ENCODE results near the gene PRRX2.
"Not testable (repeated sequence)": the region's sequence is repeated elsewhere in the genome, so short reads cannot be mapped to it uniquely, and the experiment has no call there.

PRRX2 gene

DNA sequence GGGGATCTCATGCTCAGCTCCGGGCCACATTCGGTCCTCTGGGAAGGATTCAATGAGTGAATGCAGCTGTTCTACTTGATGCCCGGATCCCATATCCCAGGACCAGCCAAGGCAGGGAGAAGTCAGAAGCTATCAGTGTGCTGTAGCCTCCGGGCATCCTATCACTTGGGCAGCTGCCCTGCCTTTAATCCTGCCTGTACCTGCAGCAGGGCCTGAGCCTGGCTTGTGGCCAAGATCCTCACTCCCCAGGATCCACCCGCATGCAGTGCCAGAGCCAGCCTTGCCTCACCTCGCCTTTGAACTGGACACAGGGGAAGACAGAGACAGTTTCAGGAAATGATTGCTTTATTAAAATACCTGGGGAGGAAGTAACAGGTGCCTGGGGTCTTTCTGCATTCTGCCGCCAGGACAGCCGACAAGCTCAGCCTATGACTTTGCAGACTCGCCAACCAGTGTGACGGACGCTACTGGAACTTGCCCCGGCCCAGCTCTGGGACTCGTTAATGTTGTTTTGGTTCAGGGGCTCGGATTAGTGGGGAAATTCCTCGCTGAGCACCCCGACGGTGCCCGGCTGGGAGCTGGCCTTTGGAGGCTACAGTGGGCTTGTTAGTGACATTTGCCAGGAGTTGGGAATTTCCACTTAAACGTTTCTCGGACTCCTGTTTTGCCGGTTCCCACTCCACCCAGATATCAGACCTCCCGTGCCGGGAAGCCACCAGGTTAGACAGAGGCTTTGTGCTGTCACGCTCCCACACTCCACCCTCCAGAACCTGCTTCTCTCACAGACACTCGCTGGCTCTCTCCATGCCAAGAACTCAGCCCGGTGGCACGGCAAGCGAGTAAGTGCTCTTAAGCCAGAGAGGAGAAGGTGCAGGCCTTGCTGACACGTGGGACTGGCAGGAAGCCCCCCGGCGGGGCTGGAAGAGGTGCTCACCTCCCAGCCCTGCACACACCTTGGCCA, 86.7 kb downstream of the PRRX2 start:
- in situ Hi-C loops (cut with MboI; ENCODE audit: low sequenced_read_pairs): no loop called here

GRCh38 chr9:129752900-129753729, 87.7 kb downstream of the PRRX2 start, which contains the start of gene PTGES:
Gene PTGES, minus strand, starts transcription at chr9:129753042. Its CDS starts 30 bp downstream, at chr9:129753012.
- in situ Hi-C loops (cut with MboI; ENCODE audit: low sequenced_read_pairs): no loop called here

GRCh38 chr9:129755151-129755550, 89.7 kb downstream of the PRRX2 start:
- in situ Hi-C loops (cut with MboI; ENCODE audit: low sequenced_read_pairs): no loop called here

- in situ Hi-C loops (cut with MboI; ENCODE audit: low sequenced_read_pairs): no loop called here
Measured at GRCh38 chr9:129756191-129756590, 90.7 kb downstream of the PRRX2 start.

- in situ Hi-C loops (cut with MboI; ENCODE audit: low sequenced_read_pairs): no loop called here
Measured at GRCh38 chr9:129757045-129757444, 91.6 kb downstream of the PRRX2 start.

DNA sequence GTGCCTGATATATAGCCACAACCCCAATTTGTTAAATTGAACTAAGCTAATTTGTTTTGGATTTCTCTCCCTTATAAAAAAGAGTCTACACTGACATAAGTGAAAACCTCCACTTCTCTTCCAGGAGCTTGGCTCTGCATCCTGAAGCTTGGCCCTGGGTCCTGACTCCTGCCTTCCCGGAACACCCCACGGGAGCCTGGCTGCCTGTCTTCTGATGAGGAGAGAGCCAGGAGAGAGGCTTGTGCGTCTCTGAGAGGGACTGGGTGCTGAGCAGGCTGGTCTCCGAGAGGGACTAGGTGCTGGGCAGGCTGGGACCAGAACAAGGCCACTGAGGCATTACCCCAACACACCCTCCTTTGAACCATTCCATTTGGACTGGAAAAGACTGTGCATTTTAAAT, 93.9 kb downstream of the PRRX2 start:
- in situ Hi-C loops (cut with MboI; ENCODE audit: low sequenced_read_pairs): no loop called here

- in situ Hi-C loops (cut with MboI; ENCODE audit: low sequenced_read_pairs): no loop called here
Measured at GRCh38 chr9:129759804-129760502, 94.5 kb downstream of the PRRX2 start.

DNA sequence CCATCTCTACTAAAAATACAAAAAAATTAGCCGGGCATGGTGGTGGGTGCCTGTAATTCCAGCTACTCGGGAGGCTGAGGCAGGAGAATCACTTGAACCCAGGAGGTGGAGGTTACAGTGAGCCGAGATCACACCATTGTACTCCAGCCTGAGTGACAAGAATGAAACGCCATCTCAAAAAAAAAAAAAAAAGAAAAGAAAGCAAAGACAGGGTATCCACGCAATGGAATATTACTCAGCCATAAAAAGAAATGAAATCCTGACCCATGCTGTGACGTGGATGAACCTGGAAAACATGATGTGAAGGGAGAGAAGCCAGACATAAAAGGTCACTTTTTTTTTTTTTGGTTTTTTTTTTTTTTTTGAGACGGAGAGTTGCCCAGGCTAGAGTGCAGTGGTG, 95.3 kb downstream of the PRRX2 start:
- in situ Hi-C loops (cut with MboI; ENCODE audit: low sequenced_read_pairs): not testable (repeated sequence)

GRCh38 chr9:129761293-129761900, 96.0 kb downstream of the PRRX2 start:
- in situ Hi-C loops (cut with MboI; ENCODE audit: low sequenced_read_pairs): no loop called here

- in situ Hi-C loops (cut with MboI; ENCODE audit: low sequenced_read_pairs): no loop called here
Measured at GRCh38 chr9:129761901-129762369, 96.5 kb downstream of the PRRX2 start.

DNA sequence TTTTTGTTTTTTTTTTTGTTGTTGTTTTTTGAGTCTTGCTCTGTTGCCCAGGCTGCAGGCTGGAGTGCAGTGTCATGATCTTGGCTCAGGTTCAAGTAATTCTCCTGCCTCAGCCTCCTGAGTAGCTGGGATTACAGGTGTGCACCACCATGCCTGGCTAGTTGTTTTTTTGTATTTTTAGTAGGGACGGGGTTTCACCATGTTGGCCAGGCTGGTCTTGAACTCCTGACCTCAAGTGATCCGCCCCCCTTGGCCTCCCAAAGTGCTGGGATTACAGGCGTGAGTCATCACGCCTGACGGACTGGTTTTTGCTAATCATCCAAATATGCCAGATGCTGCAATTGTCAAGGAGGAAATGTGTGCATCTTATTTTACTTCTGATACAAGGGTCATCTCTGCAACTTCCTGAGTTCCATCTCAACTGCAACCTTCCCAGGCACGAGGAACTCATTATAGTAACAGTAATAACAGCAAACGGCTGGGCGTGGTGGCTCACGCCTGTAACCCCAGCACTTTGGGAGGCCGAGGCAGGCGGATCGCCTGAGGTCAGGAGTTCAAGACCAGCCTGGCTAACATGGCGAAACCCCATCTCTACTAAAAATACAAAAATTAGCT, 97.0 kb downstream of the PRRX2 start:
- in situ Hi-C loops (cut with MboI; ENCODE audit: low sequenced_read_pairs): not testable (repeated sequence)

- in situ Hi-C loops (cut with MboI; ENCODE audit: low sequenced_read_pairs): no loop called here
Measured at GRCh38 chr9:129762985-129763926, 97.8 kb downstream of the PRRX2 start.

- in situ Hi-C loops (cut with MboI; ENCODE audit: low sequenced_read_pairs): no loop called here
Measured at GRCh38 chr9:129765764-129766317, 100.4 kb downstream of the PRRX2 start.

- in situ Hi-C loops (cut with MboI; ENCODE audit: low sequenced_read_pairs): no loop called here
Measured at GRCh38 chr9:129768486-129768885, 103.0 kb downstream of the PRRX2 start.

DNA sequence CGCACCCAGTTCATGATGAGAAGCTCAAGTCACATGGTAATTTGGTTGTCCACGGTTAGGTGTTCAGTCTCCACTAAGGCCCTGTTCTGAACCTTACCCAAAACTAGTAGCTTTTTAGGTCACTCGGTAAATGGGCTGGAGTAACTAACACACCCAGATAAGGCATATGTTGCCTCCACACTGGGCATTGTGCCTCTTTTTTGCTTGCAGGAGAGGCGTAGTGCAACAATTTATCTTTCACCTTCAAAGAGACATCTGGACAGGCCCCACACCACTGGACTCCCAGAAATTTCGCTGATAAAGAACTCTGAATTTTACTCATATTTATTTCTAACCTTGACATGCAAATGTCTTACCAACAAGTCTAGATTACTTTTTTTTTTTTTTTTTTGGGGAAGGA, 104.2 kb downstream of the PRRX2 start:
- in situ Hi-C loops (cut with MboI; ENCODE audit: low sequenced_read_pairs): no loop called here

GRCh38 chr9:129770741-129771140, 105.3 kb downstream of the PRRX2 start:
- in situ Hi-C loops (cut with MboI; ENCODE audit: low sequenced_read_pairs): no loop called here
